GM12801 (cell line): ENCODE measurements around the gene DGKI.

Experiments
- CTCF ChIP-seq: IDR thresholded peaks from one replicate; pipeline ENCODE4 v1.5.1; 2011; ENCODE audit warnings: control low read depth; ENCODE audit not compliant: insufficient read length; ENCODE audit errors: extremely low read depth

The DGKI gene

GRCh38 chr7:137755846-137756651, 90.7 kb downstream of the DGKI start:
- no peak for TF ChIP-seq CTCF

- TF ChIP-seq CTCF, result no peak
These were observed 91.3 kb downstream of the DGKI start for GRCh38 chr7:137755427-137755826.

- TF ChIP-seq CTCF, result no peak
These were observed 92.6 kb downstream of the DGKI start for GRCh38 chr7:137753948-137754851.

GRCh38 chr7:137753575-137753947, 93.2 kb downstream of the DGKI start:
- TF ChIP-seq CTCF, result no peak

GRCh38 chr7:137753067-137753466, 93.7 kb downstream of the DGKI start:
- no peak for TF ChIP-seq CTCF

GRCh38 chr7:137751361-137752009, 95.3 kb downstream of the DGKI start:
- no peak for TF ChIP-seq CTCF
